Middle frontal gyrus (tissue), 1 donor: ENCODE results near the gene DMRT3.
A peak's percentile ranks its signal among the peaks of the same experiment; 100 is the strongest.
"Not testable (repeated sequence)": the region's sequence is repeated elsewhere in the genome, so short reads cannot be mapped to it uniquely, and the experiment has no call there.

Experiments used
- DNase-seq: peaks from one replicate; pipeline ENCODE4 v3.0.0-alpha.2; 2015; ENCODE audit warnings: low spot score; ENCODE audit errors: extremely low spot score

The DMRT3 gene

DNA sequence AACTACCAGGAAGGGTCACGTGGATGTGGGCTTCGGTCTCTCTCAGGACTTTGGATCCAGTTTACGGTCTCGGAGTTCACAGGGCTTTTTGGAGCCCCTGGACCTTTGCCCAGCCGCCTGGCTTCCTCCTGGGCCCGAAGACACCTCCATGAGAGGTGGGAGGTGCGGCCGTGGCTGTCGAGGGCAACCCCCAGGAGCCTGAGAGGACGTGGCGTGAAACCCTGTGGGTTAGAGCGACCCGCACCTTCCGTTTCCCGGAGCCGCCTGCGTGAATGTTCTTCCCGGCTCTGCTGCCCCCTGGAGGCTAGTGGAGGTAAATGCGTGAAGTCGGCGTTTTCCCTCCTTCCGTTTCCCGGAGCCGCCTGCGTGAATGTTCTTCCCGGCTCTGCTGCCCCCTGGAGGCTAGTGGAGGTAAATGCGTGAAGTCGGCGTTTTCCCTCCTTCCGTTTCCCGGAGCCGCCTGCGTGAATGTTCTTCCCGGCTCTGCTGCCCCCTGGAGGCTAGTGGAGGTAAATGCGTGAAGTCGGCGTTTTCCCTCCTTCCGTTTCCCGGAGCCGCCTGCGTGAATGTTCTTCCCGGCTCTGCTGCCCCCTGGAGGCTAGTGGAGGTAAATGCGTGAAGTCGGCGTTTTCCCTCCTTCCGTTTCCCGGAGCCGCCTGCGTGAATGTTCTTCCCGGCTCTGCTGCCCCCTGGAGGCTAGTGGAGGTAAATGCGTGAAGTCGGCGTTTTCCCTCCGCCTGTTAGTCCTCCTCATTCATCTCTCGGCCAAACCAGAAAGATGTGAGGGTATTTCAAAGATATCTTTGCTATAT is 22.1 kb downstream of the DMRT3 start:
- DNase-seq: not testable (repeated sequence)

DNA sequence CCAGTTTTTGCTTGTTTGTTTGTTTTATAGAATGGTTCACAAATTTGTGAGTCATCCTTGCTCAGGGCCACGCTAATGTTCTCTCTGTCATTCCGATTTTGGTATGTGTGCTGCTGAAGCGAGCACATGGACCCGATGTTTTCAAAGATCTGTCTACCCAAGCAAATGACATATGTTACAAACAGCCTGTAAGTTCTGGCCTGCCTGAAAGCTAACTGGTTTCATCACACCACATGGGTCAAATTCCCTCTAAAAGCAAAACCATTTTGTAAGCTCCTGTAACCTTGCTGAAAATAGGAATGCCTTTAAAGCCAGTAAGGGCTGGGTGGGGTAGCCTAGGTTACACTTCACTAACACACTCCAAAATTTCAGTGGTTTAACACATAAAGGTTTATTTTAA is 25.4 kb downstream of the DMRT3 start:
- DNase-seq: no peak

DNA sequence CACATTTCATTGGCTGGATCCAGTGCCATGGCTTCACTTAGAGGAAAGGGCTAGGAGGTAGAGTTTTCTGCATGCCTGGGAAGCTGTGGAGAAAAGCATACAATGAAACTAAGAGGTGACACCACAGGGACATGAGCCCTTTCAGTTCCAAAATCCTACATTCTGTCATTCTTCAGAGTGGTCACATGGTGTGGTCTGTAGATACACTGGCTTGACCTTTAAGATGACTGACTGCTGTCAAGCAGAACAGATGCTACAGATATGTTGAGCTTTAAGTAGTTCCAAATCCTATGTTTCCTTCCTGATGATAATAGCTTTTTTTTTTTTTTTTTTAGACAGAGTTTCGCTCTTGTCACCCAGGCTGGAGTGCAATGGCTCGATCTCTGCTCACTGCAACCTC is 26.2 kb downstream of the DMRT3 start:
- DNase-seq: no peak

DNA sequence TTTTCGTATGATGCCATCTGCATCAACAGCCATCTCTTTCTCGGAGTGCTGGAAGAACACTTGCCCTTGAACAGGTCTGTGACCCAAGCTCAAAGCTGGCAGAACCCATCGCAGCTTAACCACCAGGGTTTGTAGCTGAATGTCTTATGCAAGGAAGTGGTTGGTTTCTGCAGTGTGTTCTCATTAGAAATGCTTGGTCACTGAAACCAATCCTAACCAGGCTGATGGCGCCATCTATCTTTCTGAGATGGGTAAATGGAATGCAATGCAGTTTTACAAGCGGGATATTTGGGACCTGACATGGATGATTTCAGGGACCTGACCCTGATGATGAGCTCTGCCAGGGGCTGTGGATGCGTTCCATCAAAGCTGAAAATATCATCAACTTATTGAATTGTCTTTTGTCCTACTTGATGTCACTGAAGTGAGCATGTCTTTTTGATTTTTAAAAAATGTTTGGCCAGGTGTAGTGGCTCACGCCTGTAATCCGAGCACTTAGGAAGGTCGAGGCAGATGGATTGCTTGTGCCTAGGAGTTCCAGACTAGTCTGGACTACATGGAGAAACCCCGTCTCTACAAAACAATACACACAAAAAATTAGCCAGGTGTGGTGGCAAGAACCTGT is 28.7 kb downstream of the DMRT3 start:
- no peak for DNase-seq

DNA sequence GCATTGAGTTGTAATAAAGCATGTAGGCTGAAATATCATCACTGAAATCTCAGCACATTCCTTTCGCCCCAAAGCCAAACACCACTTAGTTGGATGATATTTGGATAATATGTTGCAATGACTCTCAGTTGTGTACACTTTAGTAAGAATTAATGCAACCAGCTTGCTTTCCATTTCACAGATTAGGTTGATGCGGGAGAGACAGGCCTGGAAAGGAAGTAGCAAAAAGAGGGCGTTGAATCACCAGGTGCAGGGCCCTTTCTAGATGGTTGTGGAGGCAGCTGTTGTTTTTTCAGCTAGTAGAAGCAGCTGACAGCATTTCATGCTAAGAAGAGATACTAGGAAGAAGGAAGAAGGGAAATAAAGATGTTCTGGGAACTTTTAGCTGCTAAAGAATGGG is 30.9 kb downstream of the DMRT3 start:
- no peak for DNase-seq

DNA sequence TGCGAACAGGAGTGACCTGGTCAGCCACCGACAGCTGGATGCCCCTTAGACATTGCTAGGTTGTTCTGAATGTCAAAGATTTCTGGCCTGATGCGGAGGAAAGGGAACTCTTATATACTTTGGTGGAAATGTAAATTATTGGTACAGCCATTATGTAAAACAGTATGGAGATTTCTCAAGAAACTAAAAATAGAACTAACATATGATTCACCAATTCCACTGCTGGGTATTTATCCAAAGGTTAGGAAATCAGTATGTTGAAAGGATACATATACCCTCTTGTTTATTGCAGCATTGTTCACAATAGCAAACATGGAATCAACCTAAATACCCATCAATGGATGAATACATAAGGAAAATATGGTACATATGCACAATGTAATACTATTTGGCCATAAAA is 31.8 kb downstream of the DMRT3 start:
- DNase-seq: no peak

DNA sequence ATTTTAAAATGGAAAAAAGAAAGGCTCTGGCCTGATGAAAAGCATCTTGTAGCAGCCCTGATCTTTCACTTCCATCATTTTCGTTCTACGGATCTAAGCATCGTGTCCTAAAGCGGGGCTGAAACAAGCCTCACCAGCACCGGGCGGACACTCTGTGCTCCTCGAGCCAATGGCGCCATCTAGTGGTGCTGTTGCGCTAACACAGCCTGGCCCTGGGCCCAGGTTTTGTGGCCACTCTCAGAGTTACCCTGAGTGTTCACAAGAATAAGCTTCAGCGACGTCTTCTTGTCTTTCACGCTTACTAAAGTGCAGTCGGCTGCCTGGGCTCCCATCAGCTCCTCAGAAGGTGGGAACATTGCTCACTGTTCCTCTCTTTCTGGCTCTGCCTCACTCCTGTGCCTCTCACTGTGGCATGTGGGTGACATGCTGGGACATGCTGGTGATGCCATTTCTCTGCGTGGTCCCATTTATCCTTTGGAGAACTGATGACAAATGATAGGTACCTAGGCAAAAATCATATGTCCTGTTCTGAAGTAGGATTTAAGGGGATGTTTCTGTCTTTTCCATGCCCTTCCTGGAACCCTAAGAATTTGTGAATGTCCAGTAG is 32.7 kb downstream of the DMRT3 start:
- peak; percentile 85 for DNase-seq

DNA sequence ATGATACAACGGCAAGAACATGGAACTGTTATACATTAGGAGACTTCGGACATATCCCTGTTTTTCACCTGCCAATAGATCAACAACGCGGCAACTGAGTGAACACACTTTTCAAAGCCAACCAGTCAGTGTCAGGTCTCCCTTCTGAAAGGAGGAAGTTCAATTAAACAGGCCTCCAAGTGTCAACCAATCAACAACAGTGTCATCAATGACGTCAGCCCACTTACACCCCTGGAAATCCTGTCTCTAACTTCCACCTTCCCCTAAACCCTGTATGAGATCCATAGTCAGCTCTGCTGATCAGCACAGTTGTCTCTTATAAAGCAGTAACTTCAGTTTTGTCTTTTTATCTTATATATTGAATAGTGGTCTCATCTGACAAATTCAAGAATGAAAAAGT is 36.6 kb downstream of the DMRT3 start:
- DNase-seq: no peak

DNA sequence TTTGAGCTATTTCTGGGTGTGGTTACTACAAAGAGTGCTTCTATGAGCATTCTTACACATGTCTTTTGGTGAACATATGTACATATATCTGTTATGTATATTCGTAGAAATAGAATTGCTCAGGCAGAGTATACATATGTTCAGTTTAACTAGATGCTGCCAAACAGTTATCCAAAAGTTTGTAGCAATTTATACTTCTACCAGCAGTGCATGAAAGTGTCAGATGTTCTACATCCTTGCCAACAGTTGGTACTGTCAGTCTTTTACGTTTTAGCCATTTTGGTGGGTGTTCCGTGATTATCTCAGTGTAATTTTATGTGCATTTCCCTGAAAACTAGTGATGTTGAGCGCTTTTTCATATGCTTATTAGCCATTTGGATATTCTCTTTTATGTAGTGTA is 37.8 kb downstream of the DMRT3 start:
- DNase-seq: no peak

DNA sequence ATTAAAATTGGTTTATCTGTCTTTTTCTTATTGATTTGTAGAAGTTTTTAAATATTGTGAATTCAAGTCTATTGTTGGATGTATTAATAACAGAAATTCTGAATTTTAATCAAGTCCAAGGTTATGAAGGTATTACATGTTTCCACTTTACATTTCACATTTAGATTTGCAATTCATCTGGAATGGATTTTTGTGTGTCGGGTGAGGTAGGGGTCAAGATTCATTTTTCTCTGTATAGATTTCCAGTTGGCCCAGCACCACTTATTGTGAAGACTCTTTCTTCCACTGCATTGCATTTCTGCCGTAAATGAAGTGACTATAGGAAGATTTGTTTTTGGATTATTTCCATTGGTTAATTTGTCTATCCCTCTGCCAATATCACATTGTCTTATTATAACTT is 38.2 kb downstream of the DMRT3 start:
- no peak for DNase-seq

DNA sequence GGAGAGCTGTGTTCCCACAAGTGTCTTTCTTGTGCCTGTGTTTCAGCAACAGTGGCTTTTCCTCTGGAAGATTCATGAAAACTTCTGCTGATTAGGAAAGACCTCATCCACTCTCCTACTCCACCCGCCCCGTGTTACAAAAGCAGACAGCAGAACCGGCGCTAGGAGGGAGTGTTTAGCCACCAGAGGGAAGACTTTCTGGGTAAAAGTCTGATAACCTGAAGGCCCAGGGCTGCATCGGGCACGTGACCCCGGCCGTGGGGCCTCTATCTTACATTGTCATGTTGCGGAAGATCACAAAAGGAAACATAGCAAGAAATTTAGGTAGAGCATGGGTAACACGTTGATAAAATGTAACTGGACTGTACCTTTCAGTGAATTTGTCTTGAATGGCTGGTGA is 41.7 kb downstream of the DMRT3 start:
- DNase-seq: no peak

DNA sequence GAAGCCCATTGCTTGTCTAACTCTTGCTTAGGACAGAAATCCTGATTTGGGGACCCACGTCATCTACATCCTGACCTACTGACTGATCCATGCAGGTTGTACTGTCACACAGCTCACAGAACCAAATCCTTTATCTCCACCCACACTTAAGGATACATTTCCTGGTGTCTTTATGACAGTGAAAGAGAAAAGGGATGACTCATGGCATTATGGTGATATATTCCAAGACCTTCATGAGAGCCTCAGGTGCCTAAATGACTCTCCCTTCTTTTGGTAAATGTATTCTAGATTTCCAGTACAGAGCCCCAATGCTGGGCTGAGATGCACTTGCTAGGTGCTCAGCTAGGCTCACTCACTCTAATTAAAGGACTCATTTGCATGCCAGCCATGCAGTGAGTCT is 47.7 kb downstream of the DMRT3 start:
- no peak for DNase-seq

DNA sequence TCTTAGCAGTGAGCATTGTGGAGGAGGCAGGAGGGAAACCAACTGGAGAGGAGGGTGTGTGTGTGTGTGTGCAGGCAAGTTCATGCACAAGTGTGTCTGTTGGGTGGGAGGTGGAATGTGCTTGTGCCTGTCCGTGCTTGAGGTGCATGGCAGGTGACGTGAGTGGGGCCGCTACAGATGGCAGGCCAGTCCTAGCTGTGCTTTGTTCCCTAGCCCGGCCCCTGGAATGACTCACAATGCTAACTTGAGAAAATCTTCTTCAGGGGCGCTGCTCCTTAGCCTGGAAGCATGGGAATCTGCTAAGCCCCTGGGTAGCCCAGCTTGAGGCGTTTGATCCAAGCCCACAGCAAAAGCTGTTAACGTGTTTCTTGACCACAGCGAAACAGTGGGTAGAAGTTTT is 48.7 kb downstream of the DMRT3 start:
- DNase-seq: no peak

DNA sequence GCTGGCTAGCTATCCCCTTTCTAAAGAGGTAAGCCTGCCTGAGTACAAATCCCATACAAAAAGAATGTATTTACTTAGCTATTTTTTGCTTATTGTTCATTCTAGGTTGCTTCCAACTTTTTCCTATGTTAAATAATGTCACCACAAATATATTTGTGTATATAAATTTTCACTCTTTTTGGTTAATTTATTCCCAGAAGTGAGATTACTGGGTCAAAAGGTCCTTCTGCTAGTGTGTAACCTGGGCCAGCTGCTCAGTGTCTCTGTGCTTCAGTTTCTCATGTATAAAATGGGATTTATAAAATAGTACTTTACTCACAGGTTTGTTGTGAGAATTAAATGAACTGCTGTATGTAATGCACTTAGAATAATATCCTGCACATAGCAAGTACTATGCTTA is 49.8 kb downstream of the DMRT3 start:
- no peak for DNase-seq

DNA sequence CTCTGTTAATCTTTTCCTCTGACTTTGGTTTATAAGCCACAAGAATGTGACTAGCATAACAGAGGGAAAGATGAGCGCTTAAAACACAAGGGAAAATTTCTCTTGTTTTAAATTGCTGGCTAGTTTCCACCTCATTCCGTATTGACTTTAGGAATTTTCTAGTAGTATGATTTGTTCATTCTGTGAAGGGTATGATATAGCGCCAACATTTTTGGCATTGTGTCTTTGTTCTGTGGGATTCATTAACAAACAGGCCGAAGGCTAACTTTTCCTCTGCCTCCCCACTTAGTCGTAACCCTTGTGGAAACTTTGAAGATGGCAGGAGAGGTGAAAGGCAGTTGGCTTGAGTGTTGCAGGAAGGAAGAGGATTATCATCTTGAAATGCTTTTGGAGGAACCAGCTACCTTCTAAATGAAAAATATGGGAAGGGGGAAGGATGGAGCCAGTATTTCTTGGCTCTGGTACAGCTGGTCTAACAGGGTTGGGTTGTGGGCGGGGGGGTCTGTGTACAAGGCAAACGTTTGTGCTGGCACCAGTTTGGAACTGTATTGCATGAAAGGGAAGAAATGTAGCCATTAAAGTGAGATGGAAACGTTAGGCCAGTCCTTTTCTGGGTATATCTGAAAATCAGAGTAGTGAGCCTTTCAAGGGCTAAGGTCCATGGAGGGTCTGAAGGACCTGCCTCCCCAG is 52.2 kb downstream of the DMRT3 start:
- DNase-seq: no peak

DNA sequence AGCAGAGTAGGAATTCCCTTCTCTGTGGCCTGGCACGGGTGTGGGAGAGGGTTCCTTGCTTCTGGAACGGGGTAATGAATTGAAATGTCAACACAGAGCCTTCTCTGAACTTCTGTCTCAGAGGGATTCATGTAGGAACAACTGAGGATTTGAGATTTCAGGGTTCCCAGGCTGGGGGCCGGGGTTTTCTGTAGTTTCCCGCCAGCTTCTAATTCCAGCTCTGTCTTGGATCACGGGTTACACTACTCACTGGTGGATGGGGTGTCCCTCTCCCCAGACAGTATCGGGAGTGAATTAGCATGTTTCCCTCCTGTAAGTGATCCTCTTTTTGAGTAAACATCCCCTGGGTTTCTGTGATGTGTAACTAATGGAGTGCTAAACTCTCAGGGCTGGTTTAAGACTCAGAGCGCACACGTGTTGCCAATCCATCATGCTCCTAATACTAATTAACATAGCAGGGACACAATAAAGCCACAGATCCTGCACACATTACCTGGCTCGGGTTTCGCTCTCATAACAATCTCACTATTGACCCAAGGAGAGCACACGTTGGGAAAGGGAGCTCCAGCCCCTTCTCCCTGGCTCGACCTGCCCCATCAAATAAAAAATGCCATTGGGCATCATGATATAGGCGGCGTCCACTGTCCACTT is 55.6 kb downstream of the DMRT3 start:
- DNase-seq: no peak

DNA sequence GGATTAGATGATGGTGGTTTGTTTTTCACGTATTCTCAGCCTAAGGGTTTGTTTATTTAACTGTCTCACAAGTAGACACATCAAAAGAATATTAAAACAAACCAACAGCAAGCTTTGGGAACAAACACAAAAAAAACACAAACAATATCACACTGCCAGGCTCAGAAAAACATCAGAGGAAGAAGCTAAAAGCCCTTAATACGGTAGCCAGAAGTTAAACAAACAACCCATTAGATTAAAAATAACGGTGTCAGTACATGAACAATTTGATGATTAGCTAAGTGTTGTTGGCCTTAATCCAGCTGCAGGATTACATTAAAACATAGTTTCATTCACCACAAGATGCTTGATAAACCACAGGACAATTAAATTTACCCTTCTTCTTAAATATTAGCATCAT is 57.8 kb downstream of the DMRT3 start:
- DNase-seq: no peak

DNA sequence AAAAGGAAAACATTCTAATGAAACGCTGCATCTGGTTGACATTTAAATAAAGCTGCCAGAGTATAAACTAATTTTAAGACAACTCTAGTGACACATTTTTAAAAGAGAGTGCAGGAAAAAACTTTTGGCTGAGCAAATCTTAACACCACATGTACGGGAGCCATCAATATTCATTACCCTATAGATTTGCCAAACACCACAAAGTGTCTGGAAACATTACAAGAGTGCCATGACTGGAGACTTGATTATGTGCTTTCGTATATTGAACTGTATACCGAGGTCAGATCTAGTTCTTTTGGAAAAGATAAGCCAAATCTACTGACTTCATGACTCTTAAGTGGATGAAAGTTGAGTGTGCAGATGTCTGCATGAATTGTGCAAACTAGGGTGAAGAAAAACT is 63.1 kb downstream of the DMRT3 start:
- DNase-seq: no peak
